ENCODE data around the gene BRSK1.
"Not testable (repeated sequence)": the region's sequence is repeated elsewhere in the genome, so short reads cannot be mapped to it uniquely, and the experiment has no call there.

BRSK1 gene

GRCh38 chr19:55305491-55305890 is 21.7 kb downstream of the BRSK1 start:
- DNase-seq, result peak; percentile 51 to 69

- DNase-seq, result no peak
Observed at GRCh38 chr19:55305983-55306562, 22.3 kb downstream of the BRSK1 start.

GRCh38 chr19:55306712-55307111 is 22.9 kb downstream of the BRSK1 start:
- DNase-seq, result no peak

DNA sequence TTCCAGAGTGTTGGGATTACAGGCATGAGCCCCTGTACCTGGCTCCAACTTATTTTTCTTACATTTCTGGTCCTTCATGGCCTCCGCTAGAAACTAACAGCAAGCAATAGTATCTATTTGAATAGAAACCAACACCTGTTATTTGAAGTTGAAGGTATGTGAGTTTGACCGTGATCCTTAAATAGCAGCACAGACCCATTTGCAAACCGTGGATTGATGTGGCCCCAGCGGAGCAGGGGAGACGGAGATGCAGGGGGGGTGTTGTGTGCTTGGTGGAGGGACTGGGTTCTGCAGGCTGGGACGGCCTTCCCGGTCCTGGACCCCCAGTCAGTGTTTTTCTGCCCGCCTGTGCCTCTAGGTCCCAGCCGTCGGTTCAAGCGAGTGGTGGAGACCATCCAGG is 24.5 kb downstream of the BRSK1 start:
- DNase-seq, result no peak

- DNase-seq, result no peak
Observed at GRCh38 chr19:55309448-55309847, 25.7 kb downstream of the BRSK1 start.

GRCh38 chr19:55310498-55310897 is 26.7 kb downstream of the BRSK1 start:
- no peak for DNase-seq

- no peak for DNase-seq
Observed at GRCh38 chr19:55311397-55311796, 27.6 kb downstream of the BRSK1 start.

DNA sequence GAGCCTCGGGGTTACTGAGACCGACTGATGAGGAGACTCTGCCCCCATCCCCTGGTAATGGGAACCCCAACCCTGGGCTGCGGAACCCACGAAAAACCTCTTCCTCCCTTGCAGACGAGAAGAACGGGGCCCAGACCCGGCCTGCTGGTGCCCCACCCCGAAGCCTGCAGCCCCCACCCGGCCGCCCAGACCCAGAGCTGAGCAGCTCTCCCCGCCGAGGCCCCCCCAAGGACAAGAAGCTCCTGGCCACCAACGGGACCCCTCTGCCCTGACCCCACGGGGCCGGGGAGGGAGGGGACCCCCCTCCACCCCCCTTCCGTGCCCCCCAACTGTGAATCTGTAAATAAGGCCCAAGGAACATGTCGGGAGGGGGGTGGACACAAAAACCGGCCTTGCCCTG is 28.0 kb downstream of the BRSK1 start:
- no peak for DNase-seq

GRCh38 chr19:55312621-55313512 is 29.1 kb downstream of the BRSK1 start:
- DNase-seq, result no peak

DNA sequence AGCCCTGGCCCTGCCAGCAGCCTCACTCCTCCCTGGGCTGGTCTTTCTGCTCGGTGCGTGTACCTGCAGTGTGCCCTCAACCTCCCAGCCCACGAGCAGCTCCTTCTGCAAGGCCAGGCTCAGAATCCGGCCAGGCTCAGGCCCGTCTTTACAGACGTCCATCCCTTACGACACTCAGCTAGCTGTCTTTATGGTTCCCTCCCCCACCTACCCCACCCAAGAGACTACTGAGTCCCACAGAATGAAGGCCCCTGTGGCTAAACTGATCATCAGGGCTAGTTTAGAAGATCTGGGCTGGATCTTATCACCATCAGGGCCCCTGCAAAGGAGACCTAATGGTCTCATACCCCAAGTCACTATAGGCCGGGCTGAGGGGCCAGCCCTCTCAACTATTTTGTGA is 30.6 kb downstream of the BRSK1 start:
- no peak for DNase-seq

GRCh38 chr19:55315956-55316525 is 32.2 kb downstream of the BRSK1 start:
- DNase-seq, result no peak

GRCh38 chr19:55316646-55317045 is 32.8 kb downstream of the BRSK1 start:
- DNase-seq, result no peak

- no peak for DNase-seq
Observed at GRCh38 chr19:55319785-55320184, 36.0 kb downstream of the BRSK1 start.

- no peak for DNase-seq
Observed at GRCh38 chr19:55320844-55321419, 37.1 kb downstream of the BRSK1 start.

- DNase-seq, result no peak
Observed at GRCh38 chr19:55321466-55322137, 37.8 kb downstream of the BRSK1 start.

GRCh38 chr19:55322204-55322885 is 38.5 kb downstream of the BRSK1 start:
- DNase-seq, result no peak

- no peak for DNase-seq
Observed at GRCh38 chr19:55324662-55325061, 40.9 kb downstream of the BRSK1 start.

- peak in 1 of 2 donors; percentile 23 for DNase-seq
Observed at GRCh38 chr19:55325172-55325571, 41.4 kb downstream of the BRSK1 start, which contains the start of gene TMEM150B. TSS of gene TMEM150B (minus strand) at chr19:55325341. CDS start at chr19:55321036, 4,305 bp downstream.

GRCh38 chr19:55328774-55329318 is 45.0 kb downstream of the BRSK1 start:
- peak in 1 of 2 donors; percentile 32 for DNase-seq

- not testable (repeated sequence) for DNase-seq
Observed at GRCh38 chr19:55329791-55330190, 46.0 kb downstream of the BRSK1 start.

- no peak for DNase-seq
Observed at GRCh38 chr19:55333870-55334269, 50.1 kb downstream of the BRSK1 start.

DNA sequence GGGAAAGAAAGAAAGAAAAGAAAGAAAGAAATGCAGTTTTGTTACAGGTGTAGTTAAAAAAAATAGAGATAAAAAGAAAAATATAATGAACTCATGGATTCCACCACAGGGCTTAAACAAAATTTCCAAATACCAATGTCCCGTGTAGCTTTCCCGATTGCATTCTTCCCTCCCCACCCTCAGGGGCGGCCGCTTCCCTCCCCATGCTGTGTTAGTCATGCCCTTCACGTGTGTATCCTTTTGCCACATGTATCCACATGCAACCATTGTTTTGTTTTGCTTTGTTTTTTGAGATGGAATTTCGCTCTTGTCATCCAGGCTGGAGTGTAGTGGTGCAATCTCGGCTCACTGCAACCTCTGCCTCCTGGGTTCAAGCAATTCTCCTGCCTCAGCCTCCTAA is 52.3 kb downstream of the BRSK1 start:
- no peak for DNase-seq
